ENCODE data around the gene HTR3C. TPM values are rescaled to one million over a fixed set of nuclear protein-coding genes. Genes with fewer than 3 reads are reported as not detected.
A peak's percentile ranks its signal among the peaks of the same experiment; 100 is the strongest.
"Not testable (repeated sequence)": the region's sequence is repeated elsewhere in the genome, so short reads cannot be mapped to it uniquely, and the experiment has no call there.

Gene HTR3C, protein sequence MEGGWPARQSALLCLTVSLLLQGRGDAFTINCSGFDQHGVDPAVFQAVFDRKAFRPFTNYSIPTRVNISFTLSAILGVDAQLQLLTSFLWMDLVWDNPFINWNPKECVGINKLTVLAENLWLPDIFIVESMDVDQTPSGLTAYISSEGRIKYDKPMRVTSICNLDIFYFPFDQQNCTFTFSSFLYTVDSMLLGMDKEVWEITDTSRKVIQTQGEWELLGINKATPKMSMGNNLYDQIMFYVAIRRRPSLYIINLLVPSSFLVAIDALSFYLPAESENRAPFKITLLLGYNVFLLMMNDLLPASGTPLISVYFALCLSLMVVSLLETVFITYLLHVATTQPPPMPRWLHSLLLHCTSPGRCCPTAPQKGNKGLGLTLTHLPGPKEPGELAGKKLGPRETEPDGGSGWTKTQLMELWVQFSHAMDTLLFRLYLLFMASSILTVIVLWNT
- not detected for total RNA-seq

DNA sequence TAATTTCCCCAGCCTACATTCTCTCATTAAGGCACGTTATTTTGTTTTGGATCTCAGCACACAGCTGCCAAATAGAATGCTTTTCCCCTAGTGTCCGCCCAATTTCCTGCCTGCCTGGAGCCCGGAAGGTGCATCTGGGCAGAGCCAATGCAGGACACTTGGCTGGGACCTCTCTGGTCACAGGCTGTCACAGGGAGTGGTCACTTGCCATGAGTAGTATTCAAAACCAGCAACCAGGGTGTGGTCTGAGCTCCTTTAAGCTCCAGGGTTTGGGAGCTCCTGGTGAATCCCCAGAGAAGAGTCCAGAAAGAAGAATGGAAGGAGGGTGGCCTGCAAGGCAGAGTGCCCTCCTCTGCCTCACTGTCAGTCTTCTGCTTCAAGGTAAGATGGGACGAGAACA, at the start of gene HTR3C:
Gene HTR3C, plus strand, starts transcription at position 281 of the 400 bp plus-strand sequence. Its CDS starts 34 bp downstream, at position 315.
- no peak for DNase-seq
- Histone ChIP-seq H3K27me3 (no peaks in the 10 kb centered on the region), H3K4me1 (no peaks in the 10 kb centered on the region), H3K4me3 (no peak within 1 kb of the TSS), H3K27ac (no peak within 1 kb of the TSS), H3K9me3 (no peaks in the 10 kb centered on the region), H3K36me3 (no peaks in the 10 kb centered on the region)
- TF ChIP-seq, protein P1, sequence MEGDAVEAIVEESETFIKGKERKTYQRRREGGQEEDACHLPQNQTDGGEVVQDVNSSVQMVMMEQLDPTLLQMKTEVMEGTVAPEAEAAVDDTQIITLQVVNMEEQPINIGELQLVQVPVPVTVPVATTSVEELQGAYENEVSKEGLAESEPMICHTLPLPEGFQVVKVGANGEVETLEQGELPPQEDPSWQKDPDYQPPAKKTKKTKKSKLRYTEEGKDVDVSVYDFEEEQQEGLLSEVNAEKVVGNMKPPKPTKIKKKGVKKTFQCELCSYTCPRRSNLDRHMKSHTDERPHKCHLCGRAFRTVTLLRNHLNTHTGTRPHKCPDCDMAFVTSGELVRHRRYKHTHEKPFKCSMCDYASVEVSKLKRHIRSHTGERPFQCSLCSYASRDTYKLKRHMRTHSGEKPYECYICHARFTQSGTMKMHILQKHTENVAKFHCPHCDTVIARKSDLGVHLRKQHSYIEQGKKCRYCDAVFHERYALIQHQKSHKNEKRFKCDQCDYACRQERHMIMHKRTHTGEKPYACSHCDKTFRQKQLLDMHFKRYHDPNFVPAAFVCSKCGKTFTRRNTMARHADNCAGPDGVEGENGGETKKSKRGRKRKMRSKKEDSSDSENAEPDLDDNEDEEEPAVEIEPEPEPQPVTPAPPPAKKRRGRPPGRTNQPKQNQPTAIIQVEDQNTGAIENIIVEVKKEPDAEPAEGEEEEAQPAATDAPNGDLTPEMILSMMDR (IDR thresholded peaks at IDR 0.05): no peak
- TF ChIP-seq POLR2A (IDR thresholded peaks at IDR 0.05): no peak

DNA sequence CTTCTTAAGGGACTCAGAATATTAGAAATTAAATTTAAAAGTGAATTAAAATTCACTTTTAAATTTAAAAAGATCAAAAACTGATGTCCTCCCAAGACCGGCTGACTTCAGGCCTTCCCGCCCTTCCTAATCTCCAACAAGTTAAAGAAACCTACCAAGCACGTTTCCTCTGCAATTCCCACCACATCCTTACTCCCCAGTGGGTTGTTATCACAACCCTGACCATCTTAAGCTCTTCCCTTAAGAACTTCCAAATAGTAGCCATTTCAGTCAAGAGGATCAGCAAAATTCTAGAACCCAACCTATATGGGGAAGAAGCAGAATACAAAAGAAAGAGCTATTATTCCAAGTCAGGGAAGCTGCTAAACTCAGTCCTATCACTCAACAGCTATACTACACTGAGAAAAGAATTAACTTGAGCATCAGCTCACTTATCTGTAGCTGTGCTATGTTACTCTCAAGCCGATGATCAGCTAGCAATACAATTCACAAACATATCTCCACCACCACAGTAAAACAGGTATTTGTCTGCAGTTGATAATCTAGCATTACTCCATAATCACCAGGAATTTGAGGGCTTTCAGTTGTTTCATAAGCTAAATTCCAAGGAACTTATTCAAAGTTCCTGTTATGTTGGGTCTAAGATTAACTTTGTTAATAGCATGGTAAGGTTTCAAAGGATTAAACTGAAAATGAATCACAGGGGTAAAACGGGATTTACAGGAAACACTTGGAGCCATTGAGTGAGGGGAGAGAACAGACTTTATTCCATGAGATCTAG, 49.5 kb upstream of the HTR3C start:
- Histone ChIP-seq H3K4me1 (peaks cover 0 to 11% (median 2%) of the 10 kb centered on the region in 4 donors), H3K27me3 (no peaks in the 10 kb centered on the region), H3K4me3 (no peak overlapping the region), H3K36me3 (no peaks in the 10 kb centered on the region), H3K9me3 (no peaks in the 10 kb centered on the region), H3K27ac (no peak overlapping the region)
- no peak for DNase-seq
- TF ChIP-seq, protein P1 (IDR thresholded peaks at IDR 0.05): no peak

DNA sequence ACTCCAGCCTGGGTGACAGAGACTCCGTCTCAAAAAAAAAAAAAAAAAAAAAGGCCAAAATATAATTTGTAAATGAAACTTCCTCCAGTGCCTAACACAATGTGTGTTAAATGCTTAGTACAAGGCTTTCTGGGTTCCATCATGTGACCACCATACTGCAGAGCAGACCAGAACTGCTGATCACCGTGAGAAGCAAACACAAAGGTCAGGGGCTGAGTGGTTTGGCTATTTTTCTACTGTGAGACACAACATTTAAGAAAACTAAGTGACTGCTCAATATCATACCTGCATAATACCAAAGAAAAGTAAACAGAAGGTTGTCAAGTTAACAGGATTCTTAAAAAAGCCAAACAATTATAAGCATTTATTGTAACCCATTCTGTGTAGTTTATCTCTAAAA, 48.4 kb upstream of the HTR3C start:
- H3K36me3 ChIP-seq: no peaks in the 10 kb centered on the region
- H3K4me1 ChIP-seq: peaks cover 0 to 11% (median 2%) of the 10 kb centered on the region in 4 donors
- no peaks in the 10 kb centered on the region for H3K27me3 ChIP-seq
- DNase-seq: no peak
- no peak overlapping the region for H3K27ac ChIP-seq
- no peaks in the 10 kb centered on the region for H3K9me3 ChIP-seq
- H3K4me3 ChIP-seq: no peak overlapping the region
- TF ChIP-seq, protein P1 (IDR thresholded peaks at IDR 0.05): no peak
- TF ChIP-seq POLR2A (IDR thresholded peaks at IDR 0.05): no peak

DNA sequence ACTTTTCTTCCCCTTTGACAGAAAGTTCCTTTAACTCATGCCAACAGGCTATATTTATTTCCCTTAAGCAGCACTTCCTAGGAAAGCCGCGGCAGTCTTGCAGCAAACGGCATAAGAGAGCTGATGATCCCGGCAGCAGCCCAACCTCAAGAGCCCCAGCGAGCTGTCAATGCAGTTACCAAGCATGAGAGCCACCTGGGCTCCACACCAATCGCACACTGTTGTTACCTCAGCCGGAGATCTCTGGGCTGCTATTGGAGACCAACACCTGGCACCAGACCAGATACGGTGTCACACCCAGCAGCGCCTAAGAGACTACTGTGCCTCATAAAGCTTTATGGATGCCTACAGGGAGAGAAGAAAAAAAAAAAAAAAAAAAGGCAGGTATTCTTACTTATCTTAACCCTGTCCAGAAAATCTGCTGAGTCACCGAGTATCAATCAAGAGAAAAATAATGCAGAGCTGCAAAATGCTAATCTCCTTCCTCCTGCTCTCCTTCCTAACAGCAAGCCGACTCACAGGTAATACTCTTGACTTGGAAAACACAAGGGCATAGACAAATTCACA, 46.8 kb upstream of the HTR3C start:
- Histone ChIP-seq H3K4me3 (peak overlapping the region in 1 of 4 donors; percentile 26), H3K27me3 (no peaks in the 10 kb centered on the region), H3K9me3 (no peaks in the 10 kb centered on the region), H3K4me1 (peaks cover 0 to 11% (median 2%) of the 10 kb centered on the region in 4 donors), H3K27ac (peak overlapping the region in 3 of 4 donors; percentile 57 to 74 (median 57)), H3K36me3 (peaks cover 0 to 2% (median 0%) of the 10 kb centered on the region in 3 donors)
- peak; percentile 50 to 93 (median 89) for DNase-seq
- TF ChIP-seq POLR2A (IDR thresholded peaks at IDR 0.05): peak in 1 of 2 donors; percentile 79
- TF ChIP-seq, protein P1 (IDR thresholded peaks at IDR 0.05): no peak

DNA sequence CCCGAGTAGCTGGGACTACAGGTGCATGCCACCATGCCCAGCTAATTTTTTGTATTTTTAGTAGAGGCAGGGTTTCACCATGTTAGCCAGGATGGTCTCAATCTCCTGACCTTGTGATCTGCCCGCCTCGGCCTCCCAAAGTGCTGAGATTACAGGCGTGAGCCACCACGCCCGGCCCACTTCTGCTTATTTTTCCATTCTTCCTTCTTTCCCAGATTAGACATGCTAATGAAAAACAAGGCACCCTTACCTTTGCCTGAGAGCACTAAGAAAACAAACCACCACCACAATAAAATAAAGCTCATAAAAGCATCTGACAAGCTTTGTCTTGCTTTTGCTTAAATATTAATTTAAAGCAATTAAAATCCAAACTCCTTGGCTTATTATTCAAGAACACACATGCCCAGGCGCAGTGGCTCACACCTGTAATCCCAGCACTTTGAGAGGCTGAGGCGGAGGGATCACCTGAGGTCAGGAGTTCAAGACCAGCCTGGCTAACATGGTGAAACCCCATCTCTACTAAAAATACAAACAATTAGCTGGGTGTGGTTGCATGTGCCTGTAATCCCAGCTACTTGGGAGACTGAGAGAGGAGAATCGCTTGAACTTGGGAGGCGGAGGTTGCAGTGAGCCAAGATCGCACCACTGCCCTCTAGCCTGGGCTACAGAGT, 45.6 kb upstream of the HTR3C start:
- H3K9me3 ChIP-seq, H3K27me3 ChIP-seq, H3K36me3 ChIP-seq, H3K4me3 ChIP-seq: not testable (repeated sequence)
- Histone ChIP-seq H3K4me1 (peaks cover 0 to 11% (median 2%) of the 10 kb centered on the region in 4 donors), H3K27ac (peak overlapping the region in 3 of 4 donors; percentile 57 to 74 (median 57))
- DNase-seq: peak in 1 of 3 donors; percentile 67

Measured in Peyer's patch (tissue), 4 donors.